DOHH2 (cell line): ENCODE measurements around the gene TRIOBP.

Experiments used
- EZH2phosphoT487 ChIP-seq: fragments of 200-600 bp; sonication (generic); IDR thresholded peaks from 2 replicates; pipeline ENCODE4 v1.6.1; 2017; ENCODE audit warnings: borderline replicate concordance, mild to moderate bottlenecking, antibody characterized with exemption, low read length, moderate library complexity, mixed read lengths
- TF ChIP-seq, protein P1 (sequence below): fragments of 200-600 bp; sonication (generic); IDR thresholded peaks from one replicate; pipeline ENCODE4 v1.5.1; 2014; ENCODE audit warnings: antibody characterized with exemption, mild to moderate bottlenecking, low read depth, low read length; ENCODE audit not compliant: poor library complexity, severe bottlenecking

DNA sequence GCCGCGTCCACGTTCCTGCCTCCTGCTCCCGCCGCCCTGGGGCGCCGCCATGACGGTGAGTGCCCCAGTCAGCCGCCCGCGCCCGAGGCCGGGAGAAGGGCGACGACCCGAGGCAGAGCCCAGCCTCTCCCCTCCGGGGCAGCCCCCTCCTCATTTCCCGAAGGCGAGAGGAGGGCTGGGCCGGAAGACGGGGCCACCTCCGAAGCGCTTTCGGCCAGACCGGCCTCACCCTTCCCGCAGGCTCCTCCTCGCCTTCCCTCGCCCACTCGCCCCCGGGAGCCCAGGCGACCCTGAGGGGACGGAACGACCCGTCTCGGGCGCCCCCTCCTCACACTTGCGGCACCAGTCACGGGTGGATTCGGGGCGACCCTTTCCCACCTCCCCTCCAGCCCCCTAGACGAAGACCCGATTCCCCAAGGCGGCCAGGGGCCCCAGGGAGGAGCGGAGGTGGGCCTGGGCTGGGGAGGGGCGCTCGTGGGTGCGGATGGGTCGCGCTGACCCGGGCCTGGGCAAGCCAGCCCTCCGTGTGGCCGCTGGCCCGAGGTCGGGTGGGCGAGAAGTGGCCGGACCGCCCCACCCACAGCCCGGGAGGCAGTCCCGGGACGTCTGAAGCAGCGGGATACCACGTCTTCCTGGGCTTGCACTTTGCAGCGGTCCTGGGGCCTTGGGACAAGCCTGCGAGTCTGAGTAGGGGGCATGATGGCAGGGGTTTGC is 49.7 kb downstream of the TRIOBP start:
- TF ChIP-seq, protein P1, sequence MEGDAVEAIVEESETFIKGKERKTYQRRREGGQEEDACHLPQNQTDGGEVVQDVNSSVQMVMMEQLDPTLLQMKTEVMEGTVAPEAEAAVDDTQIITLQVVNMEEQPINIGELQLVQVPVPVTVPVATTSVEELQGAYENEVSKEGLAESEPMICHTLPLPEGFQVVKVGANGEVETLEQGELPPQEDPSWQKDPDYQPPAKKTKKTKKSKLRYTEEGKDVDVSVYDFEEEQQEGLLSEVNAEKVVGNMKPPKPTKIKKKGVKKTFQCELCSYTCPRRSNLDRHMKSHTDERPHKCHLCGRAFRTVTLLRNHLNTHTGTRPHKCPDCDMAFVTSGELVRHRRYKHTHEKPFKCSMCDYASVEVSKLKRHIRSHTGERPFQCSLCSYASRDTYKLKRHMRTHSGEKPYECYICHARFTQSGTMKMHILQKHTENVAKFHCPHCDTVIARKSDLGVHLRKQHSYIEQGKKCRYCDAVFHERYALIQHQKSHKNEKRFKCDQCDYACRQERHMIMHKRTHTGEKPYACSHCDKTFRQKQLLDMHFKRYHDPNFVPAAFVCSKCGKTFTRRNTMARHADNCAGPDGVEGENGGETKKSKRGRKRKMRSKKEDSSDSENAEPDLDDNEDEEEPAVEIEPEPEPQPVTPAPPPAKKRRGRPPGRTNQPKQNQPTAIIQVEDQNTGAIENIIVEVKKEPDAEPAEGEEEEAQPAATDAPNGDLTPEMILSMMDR, result no peak
- TF ChIP-seq EZH2phosphoT487, result no peak
